H1 (cell line): ENCODE data around the gene APOBR. TPM values are rescaled to one million over a fixed set of nuclear protein-coding genes. Genes with fewer than 3 reads are reported as not detected.

Experiments
- CTCF ChIA-PET: fragments of 300-600 bp; sonication (Branson Sonifier 250); formaldehyde crosslinking; loops from one replicate; lab custom pipeline; 2021; ENCODE audit not compliant: partially characterized antibody; lab: Charles Lee
- POLR2A ChIA-PET: fragments of 300-600 bp; sonication (Branson Sonifier 250); formaldehyde crosslinking; loops from one replicate; lab custom pipeline; 2021; ENCODE audit warnings: inconsistent platforms; ENCODE audit not compliant: partially characterized antibody; lab: Charles Lee
- DNase-seq, 2 experiments: peaks; one replicate each; pipeline versions ENCODE4 v3.0.0 to v3.0.0-alpha.2; 2010 to 2022; ENCODE audit warnings: low spot score in 2 of 2, low read depth in 1 of 2, mixed read lengths in 1 of 2
- FAIRE-seq: peaks from 2 replicates; lab custom pipeline; 2011; peaks lifted over from hg19 to GRCh38; lab: Jason Lieb, UNC
- H2AFZ ChIP-seq: 2 replicates; pipeline ENCODE4 v1.8.1; 2012; ENCODE audit warnings: low read length, inconsistent platforms
- H2AK5ac ChIP-seq: 2 replicates; pipeline ENCODE4 v1.6.1; 2013; ENCODE audit warnings: low read depth, low read length
- H2BK120ac ChIP-seq: replicated peaks from 2 replicates; pipeline ENCODE3; 2013; ENCODE audit warnings: low read depth, low read length, inconsistent platforms
- H2BK12ac ChIP-seq: 2 replicates; pipeline ENCODE4 v1.6.1; 2013; ENCODE audit warnings: low read depth, low read length
- H2BK15ac ChIP-seq: 2 replicates; pipeline ENCODE4 v1.6.1; 2013; ENCODE audit warnings: low read length
- H2BK20ac ChIP-seq: 2 replicates; pipeline ENCODE4 v1.6.1; 2013; ENCODE audit warnings: low read length
- H2BK5ac ChIP-seq: 2 replicates; pipeline ENCODE4 v1.6.1; 2013; ENCODE audit warnings: low read depth, low read length
- H3K14ac ChIP-seq: 2 replicates; pipeline ENCODE4 v1.6.1; 2013; ENCODE audit warnings: inconsistent platforms; ENCODE audit not compliant: insufficient read length
- H3K18ac ChIP-seq: 2 replicates; pipeline ENCODE4 v1.6.1; 2013; ENCODE audit warnings: low read length; ENCODE audit errors: extremely low read depth
- H3K23ac ChIP-seq: 2 replicates; pipeline ENCODE4 v1.6.1; 2013; ENCODE audit warnings: inconsistent platforms; ENCODE audit not compliant: insufficient read length
- H3K23me2 ChIP-seq: 2 replicates; pipeline ENCODE4 v1.6.1; 2013; ENCODE audit warnings: low read depth, low read length
- H3K27ac ChIP-seq: 2 replicates; pipeline ENCODE4 v1.6.1; 2011; ENCODE audit warnings: low read depth, low read length, inconsistent platforms
- H3K27me3 ChIP-seq, 4 experiments: replicated peaks in 1 of 4; 1 replicate in 1 of 4; 2 replicates in 3 of 4; pipeline versions ENCODE4 v1.6.1 to v1.8.1; 2011 to 2013; ENCODE audit warnings: low read length in 3 of 4, mild to moderate bottlenecking in 3 of 4, inconsistent platforms in 2 of 4, mixed read lengths in 2 of 4, moderate library complexity in 1 of 4; ENCODE audit not compliant: control insufficient read depth in 3 of 4, insufficient read depth in 3 of 4; ENCODE audit errors: extremely low read depth in 1 of 4
- H3K36me3 ChIP-seq, 4 experiments: 2 replicates each; pipeline versions ENCODE4 v1.6.1 to v1.8.1; 2011 to 2013; ENCODE audit warnings: mild to moderate bottlenecking in 4 of 4, low read length in 3 of 4, moderate library complexity in 2 of 4, control low read depth in 1 of 4, inconsistent platforms in 1 of 4; ENCODE audit not compliant: insufficient read depth in 4 of 4, control insufficient read depth in 2 of 4
- H3K4ac ChIP-seq: replicated peaks from 2 replicates; pipeline ENCODE3; 2013; ENCODE audit warnings: low read length, low read depth, mixed read lengths, inconsistent platforms; ENCODE audit not compliant: insufficient read length
- H3K4me1 ChIP-seq, 4 experiments: replicated peaks in 1 of 4; 1 replicate in 1 of 4; 2 replicates in 3 of 4; pipeline versions ENCODE4 v1.6.1 to v1.8.1; 2011 to 2013; ENCODE audit warnings: low read length in 3 of 4, inconsistent platforms in 2 of 4, mixed read lengths in 1 of 4; ENCODE audit not compliant: insufficient read depth in 4 of 4, control insufficient read depth in 3 of 4
- H3K4me2 ChIP-seq, 2 experiments: 2 replicates each; pipeline versions ENCODE4 v1.6.1 to v1.8.1; 2011 to 2013; ENCODE audit warnings: low read depth in 2 of 2, low read length in 2 of 2, control low read depth in 1 of 2, inconsistent platforms in 1 of 2, mild to moderate bottlenecking in 1 of 2; ENCODE audit not compliant: insufficient read depth in 1 of 2
- H3K4me3 ChIP-seq, 4 experiments: fragments of 200-600, 300-600 bp in 1 of 4; sonication (generic), shearing (Covaris generic), sonication (Bioruptor Twin) in 1 of 4; 2 replicates each; pipeline versions ENCODE4 v1.5.1 to v1.8.1; 2011 to 2016; ENCODE audit warnings: low read length in 4 of 4, low read depth in 3 of 4, control low read depth in 2 of 4, inconsistent platforms in 2 of 4, mild to moderate bottlenecking in 2 of 4, mixed read lengths in 1 of 4, moderate library complexity in 1 of 4; ENCODE audit not compliant: insufficient read depth in 2 of 4; ENCODE audit errors: extremely low read depth in 1 of 4
- H3K56ac ChIP-seq: replicated peaks from 2 replicates; pipeline ENCODE3; 2013; ENCODE audit warnings: low read depth, mild to moderate bottlenecking, mixed read lengths, low read length, inconsistent platforms; ENCODE audit not compliant: insufficient read length
- H3K79me1 ChIP-seq: 2 replicates; pipeline ENCODE4 v1.6.1; 2013; ENCODE audit warnings: low read depth, low read length, control low read depth
- H3K79me2 ChIP-seq, 2 experiments: 2 replicates each; pipeline versions ENCODE4 v1.6.1 to v1.8.1; 2012 to 2013; ENCODE audit warnings: low read length in 2 of 2, mild to moderate bottlenecking in 2 of 2, inconsistent platforms in 1 of 2; ENCODE audit not compliant: insufficient read depth in 2 of 2, control insufficient read depth in 1 of 2
- H3K9ac ChIP-seq, 4 experiments: replicated peaks in 1 of 4; 1 replicate in 1 of 4; 2 replicates in 3 of 4; pipeline versions ENCODE4 v1.6.1 to v1.8.1; 2011 to 2013; ENCODE audit warnings: low read depth in 3 of 4, low read length in 3 of 4, control low read depth in 2 of 4, mild to moderate bottlenecking in 2 of 4, moderate library complexity in 2 of 4, inconsistent platforms in 1 of 4; ENCODE audit errors: extremely low read depth in 1 of 4
- H3K9me3 ChIP-seq, 2 experiments: 2 replicates each; pipeline versions ENCODE4 v1.6.1 to v1.8.1; 2012 to 2013; ENCODE audit warnings: mild to moderate bottlenecking in 2 of 2, moderate library complexity in 2 of 2, control low read depth in 1 of 2, inconsistent platforms in 1 of 2, low read depth in 1 of 2, low read length in 1 of 2, mixed read lengths in 1 of 2; ENCODE audit not compliant: insufficient read depth in 2 of 2
- H4K20me1 ChIP-seq, 2 experiments: replicated peaks in 1 of 2; 2 replicates each; pipeline versions ENCODE3 to v1.8.1; 2011 to 2013; ENCODE audit warnings: inconsistent platforms in 2 of 2, low read length in 2 of 2, mild to moderate bottlenecking in 1 of 2; ENCODE audit not compliant: insufficient read depth in 2 of 2, control insufficient read depth in 1 of 2
- H4K5ac ChIP-seq: 2 replicates; pipeline ENCODE4 v1.6.1; 2013; ENCODE audit warnings: low read length, low read depth, mixed read lengths, inconsistent platforms; ENCODE audit not compliant: insufficient read length
- H4K8ac ChIP-seq: 2 replicates; pipeline ENCODE4 v1.8.0; 2013; ENCODE audit warnings: mild to moderate bottlenecking, moderate library complexity, low read length, inconsistent platforms; ENCODE audit not compliant: insufficient read depth; ENCODE audit errors: extremely low read depth
- H4K91ac ChIP-seq: replicated peaks from 2 replicates; pipeline ENCODE3; 2013; ENCODE audit warnings: low read length, mixed read lengths, inconsistent platforms; ENCODE audit not compliant: insufficient read length
- ASH2L ChIP-seq: fragments of 200-600, 300-600 bp; sonication (generic); IDR thresholded peaks from one replicate; pipeline ENCODE4 v1.7.1; 2017; ENCODE audit warnings: low read length
- GTF2F1 ChIP-seq: IDR thresholded peaks from 2 replicates; pipeline ENCODE4 v1.6.1; 2012; ENCODE audit warnings: low read depth, low read length, improper control_type of control experiment, borderline replicate concordance
- KDM5A ChIP-seq: fragments of 200-600 bp; IDR thresholded peaks from 2 replicates; pipeline ENCODE4 v1.7.1; 2012; ENCODE audit warnings: mild to moderate bottlenecking, low read length, inconsistent platforms, mixed read lengths
- SRF ChIP-seq: IDR thresholded peaks from 2 replicates; pipeline ENCODE4 v1.6.1; 2011; ENCODE audit warnings: mild to moderate bottlenecking, low read depth, low read length, moderate library complexity
- WGBS, 2 experiments: shearing (Covaris generic) in 1 of 2; methylation state at CpG; one replicate each; pipeline versions ENCODE4 v1.1.6 to v1.1.7; 2013 to 2015; ENCODE audit warnings: low lambda C conversion rate in 2 of 2, mixed read lengths in 2 of 2, inconsistent platforms in 1 of 2, low coverage in 1 of 2, missing lambda C conversion rate in 1 of 2; ENCODE audit not compliant: insufficient replicate concordance in 2 of 2, insufficient coverage in 1 of 2, insufficient read length in 1 of 2; ENCODE audit errors: extremely low coverage in 1 of 2, missing lambda C conversion rate in 1 of 2; 5-methylcytosine and 5-hydroxymethylcytosine counted together
- polyA plus RNA-seq, 7 experiments: library from polyadenylated mRNA; depleted of rRNA in 3 of 7; stranded (reverse) in 5 of 7; unstranded in 2 of 7; fragments of >200 nt in 5 of 7; fragments of 200-250 nt in 2 of 7; gene quantifications; 1 replicate in 5 of 7; 2 replicates in 1 of 7; 4 replicates in 1 of 7; pipeline versions ENCODE4 v1.2.1 to v1.2.3, GENCODE V29; 2011 to 2013; ENCODE audit warnings: missing spikeins in 2 of 7, mixed read lengths in 2 of 7
- total RNA-seq: library from RNA; stranded (reverse); fragmentation: NEBNext Ultra II Directional; extraction: Animal tissue kit (Norgen Biotek cat#: 25700); gene quantifications from 2 replicates; pipeline ENCODE4 v1.2.1, GENCODE V29; 2021

The APOBR gene
- total and polyA plus RNA-seq, 2 of the 8 experiments (the other 6 are each of a cell fraction or from before 2014, with no cell fraction given): not detected

DNA sequence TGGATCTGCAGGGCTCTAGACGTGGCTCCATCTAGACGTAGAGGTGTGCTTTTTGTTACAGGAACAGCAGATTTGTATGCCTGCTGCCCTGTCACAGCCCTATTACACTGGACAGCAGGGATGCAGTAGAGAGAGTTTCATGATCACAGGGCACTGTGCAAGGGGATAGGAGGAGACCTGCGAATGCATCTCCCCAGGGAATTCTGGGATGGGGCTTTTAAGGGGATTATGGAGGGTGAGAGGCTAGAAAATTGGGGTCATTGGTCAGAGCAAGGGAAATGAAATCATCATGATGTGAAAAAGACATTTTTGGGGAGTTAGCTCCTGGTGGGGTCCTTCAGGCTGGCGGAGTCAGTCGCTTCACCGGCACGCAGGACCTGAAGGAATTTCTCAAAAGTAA lies 48.2 kb downstream of the APOBR start:
- H2AFZ ChIP-seq: no peak overlapping the region
- no peaks in the 10 kb centered on the region for H3K36me3 ChIP-seq
- no peak overlapping the region for H2BK15ac ChIP-seq
- H3K18ac ChIP-seq: no peak overlapping the region
- FAIRE-seq (no peak), DNase-seq (no peak)
- H2AK5ac ChIP-seq: no peak overlapping the region
- no peaks in the 10 kb centered on the region for H3K79me1 ChIP-seq
- POLR2A ChIA-PET: interaction anchor here (2.2 kb wide), 1 partner anchor 12 kb away, joined by 5 read pairs; no protein-coding TSS in a partner anchor
- H2BK5ac ChIP-seq: no peak overlapping the region
- H4K8ac ChIP-seq: no peak overlapping the region
- no peaks in the 10 kb centered on the region for H3K79me2 ChIP-seq
- H4K5ac ChIP-seq: no peak overlapping the region
- H3K4ac ChIP-seq: no peak overlapping the region
- 92% methylated on average over 7 of the region's 7 CpGs; no CpG with 5 or more reads in 1 of the 2 experiments for WGBS, 2 experiments
- H4K20me1 ChIP-seq: no peaks in the 10 kb centered on the region
- no peak overlapping the region for H3K14ac ChIP-seq
- peaks cover 0 to 4% (median 1%) of the 10 kb centered on the region in 4 experiments; a peak in 2 of 7 replicates for H3K4me1 ChIP-seq
- no peak overlapping the region for H3K27ac ChIP-seq
- H3K23ac ChIP-seq: no peak overlapping the region
- no peaks in the 10 kb centered on the region for H3K27me3 ChIP-seq
- no peak overlapping the region for H2BK20ac ChIP-seq
- H3K9ac ChIP-seq: no peak overlapping the region
- H3K4me3 ChIP-seq: no peak overlapping the region
- H3K4me2 ChIP-seq: no peak overlapping the region
- H3K9me3 ChIP-seq: no peaks in the 10 kb centered on the region
- H2BK12ac ChIP-seq: no peak overlapping the region
- TF ChIP-seq KDM5A: no peak
- TF ChIP-seq SRF: no peak
- no peak for TF ChIP-seq GTF2F1
- no peak for TF ChIP-seq ASH2L
- TF ChIP-seq, all 59 proteins: peak for 0
- CTCF ChIA-PET: interaction anchor here (0.6 to 0.8 kb wide), 2 partner anchors 24 to 74 kb away, joined by 3 to 5 read pairs; no protein-coding TSS in a partner anchor
- Histone ChIP-seq H3K56ac (no peak overlapping the region), H3K23me2 (no peaks in the 10 kb centered on the region), H4K91ac (no peak overlapping the region), H2BK120ac (no peak overlapping the region)
